GM23338 (cell line): ENCODE results near the gene LRRC8E. TPM values are rescaled to one million over a fixed set of nuclear protein-coding genes. Genes with fewer than 3 reads are reported as not detected.

Source experiments
- ATAC-seq: fragments of 200-7000 bp; cut with Tn5 transposase; 3 replicates; pipeline ENCODE4 v1.9.1; 2020
- DNase-seq: peaks from one replicate; pipeline ENCODE4 v3.0.0-alpha.2; 2015; ENCODE audit warnings: low spot score
- H2AFZ ChIP-seq: fragments of 200-600 bp; sonication (generic); 2 replicates; pipeline ENCODE4 v1.8.0; 2016; ENCODE audit warnings: antibody characterized with exemption, mild to moderate bottlenecking, moderate library complexity
- H3F3A ChIP-seq: fragments of 200-600 bp; sonication (generic); replicated peaks from 2 replicates; pipeline ENCODE4 v1.8.0; 2017; ENCODE audit warnings: antibody characterized with exemption, mixed run types, low read depth
- H3K27ac ChIP-seq: fragments of 200-600 bp; sonication (generic); 2 replicates; pipeline ENCODE4 v1.6.1; 2016; ENCODE audit warnings: low read depth
- H3K27me3 ChIP-seq: fragments of 200-600 bp; sonication (generic); 2 replicates; pipeline ENCODE4 v1.8.0; 2016; ENCODE audit warnings: mild to moderate bottlenecking, mixed run types, moderate library complexity; ENCODE audit not compliant: insufficient read depth
- H3K36me3 ChIP-seq: fragments of 200-600 bp; sonication (generic); 2 replicates; pipeline ENCODE4 v1.8.0; 2016; ENCODE audit warnings: mild to moderate bottlenecking; ENCODE audit not compliant: insufficient read depth
- H3K4me1 ChIP-seq: fragments of 200-600 bp; sonication (generic); 2 replicates; pipeline ENCODE4 v1.8.0; 2016; ENCODE audit warnings: mild to moderate bottlenecking, moderate library complexity; ENCODE audit not compliant: insufficient read depth
- H3K4me2 ChIP-seq: fragments of 200-600 bp; sonication (generic); 2 replicates; pipeline ENCODE4 v1.7.1; 2017; ENCODE audit warnings: mixed run types
- H3K4me3 ChIP-seq: fragments of 200-600 bp; sonication (generic); 2 replicates; pipeline ENCODE4 v1.6.1; 2016; ENCODE audit warnings: mixed run types
- H3K79me2 ChIP-seq: fragments of 200-600 bp; sonication (generic); replicated peaks from 2 replicates; pipeline ENCODE4 v1.8.0; 2017; ENCODE audit warnings: mild to moderate bottlenecking; ENCODE audit not compliant: insufficient read depth
- H3K9me2 ChIP-seq: fragments of 200-600 bp; sonication (generic); 2 replicates; pipeline ENCODE4 v1.8.0; 2017; ENCODE audit not compliant: insufficient read depth
- H4K20me1 ChIP-seq: fragments of 200-600 bp; sonication (generic); replicated peaks from 2 replicates; pipeline ENCODE4 v1.8.0; 2017; ENCODE audit warnings: mild to moderate bottlenecking; ENCODE audit not compliant: insufficient read depth
- H3K27ac Mint-ChIP-seq: 2 replicates; pipeline ENCODE4 v1.8.0; 2020; ENCODE audit warnings: inconsistent platforms, mild to moderate bottlenecking, moderate library complexity, mixed read lengths
- H3K27me3 Mint-ChIP-seq: 3 replicates; pipeline ENCODE4 v1.8.0; 2022; ENCODE audit warnings: low read depth, mild to moderate bottlenecking, moderate library complexity, mixed read lengths, inconsistent platforms; ENCODE audit not compliant: insufficient read depth, poor library complexity
- H3K36me3 Mint-ChIP-seq: 3 replicates; pipeline ENCODE4 v1.8.0; 2021; ENCODE audit warnings: low read depth, mild to moderate bottlenecking, inconsistent platforms, moderate library complexity, mixed read lengths
- H3K4me1 Mint-ChIP-seq: 3 replicates; pipeline ENCODE4 v1.8.0; 2020; ENCODE audit warnings: mild to moderate bottlenecking, inconsistent platforms, mixed read lengths
- H3K4me3 Mint-ChIP-seq: 3 replicates; pipeline ENCODE4 v1.8.0; 2021; ENCODE audit warnings: moderate library complexity, mild to moderate bottlenecking, inconsistent platforms, mixed read lengths
- H3K9me3 Mint-ChIP-seq: 3 replicates; pipeline ENCODE4 v1.8.0; 2020; ENCODE audit warnings: moderate library complexity, mild to moderate bottlenecking, inconsistent platforms, mixed read lengths
- CREB1 ChIP-seq: fragments of 250-450 bp; sonication (Bioruptor Pico); IDR thresholded peaks from 2 replicates; pipeline ENCODE4 v1.5.0; 2020; ENCODE audit warnings: low read depth, mild to moderate bottlenecking, moderate library complexity
- EZH2 ChIP-seq: fragments of 200-600 bp; sonication (generic); IDR thresholded peaks from one replicate; pipeline ENCODE4 v1.8.0; 2017; ENCODE audit warnings: antibody characterized with exemption, mild to moderate bottlenecking, low read depth; ENCODE audit not compliant: unreplicated experiment
- STAT1 ChIP-seq: IDR thresholded peaks from one replicate; pipeline ENCODE4 v1.6.1; 2016; ENCODE audit warnings: antibody characterized with exemption; ENCODE audit not compliant: unreplicated experiment
- polyA plus RNA-seq: library from polyadenylated mRNA; unstranded; fragments of >200 nt; fragmentation: Nextera tagmentation; extraction: Ambion mirVana; gene quantifications from 2 replicates; pipeline ENCODE4 v1.2.1, GENCODE V29; 2016
- total RNA-seq: library from RNA; depleted of rRNA; stranded (reverse); fragments of >200 nt; shearing (Covaris generic); gene quantifications from 2 replicates; pipeline ENCODE4 v1.2.3, GENCODE V29; 2014
- TF ChIP-seq, protein P1 (sequence below): fragments of 250-450 bp; sonication (Bioruptor Pico); IDR thresholded peaks from 2 replicates; pipeline ENCODE4 v1.5.0; 2020; ENCODE audit warnings: mild to moderate bottlenecking, moderate library complexity
- TF ChIP-seq, protein P2 (sequence below), 2 experiments: fragments of 200-600 bp in 1 of 2; sonication (generic) in 1 of 2; conservative IDR thresholded peaks; 2 replicates each; pipeline versions ENCODE4 v1.5.1 to v1.6.1; 2016 to 2017; ENCODE audit warnings: antibody characterized with exemption in 2 of 2, low read depth in 2 of 2, mild to moderate bottlenecking in 2 of 2, moderate library complexity in 1 of 2

The LRRC8E gene
- total and polyA plus RNA-seq, 2 experiments from 2014 or later: 0.29 to 4.8 TPM

DNA sequence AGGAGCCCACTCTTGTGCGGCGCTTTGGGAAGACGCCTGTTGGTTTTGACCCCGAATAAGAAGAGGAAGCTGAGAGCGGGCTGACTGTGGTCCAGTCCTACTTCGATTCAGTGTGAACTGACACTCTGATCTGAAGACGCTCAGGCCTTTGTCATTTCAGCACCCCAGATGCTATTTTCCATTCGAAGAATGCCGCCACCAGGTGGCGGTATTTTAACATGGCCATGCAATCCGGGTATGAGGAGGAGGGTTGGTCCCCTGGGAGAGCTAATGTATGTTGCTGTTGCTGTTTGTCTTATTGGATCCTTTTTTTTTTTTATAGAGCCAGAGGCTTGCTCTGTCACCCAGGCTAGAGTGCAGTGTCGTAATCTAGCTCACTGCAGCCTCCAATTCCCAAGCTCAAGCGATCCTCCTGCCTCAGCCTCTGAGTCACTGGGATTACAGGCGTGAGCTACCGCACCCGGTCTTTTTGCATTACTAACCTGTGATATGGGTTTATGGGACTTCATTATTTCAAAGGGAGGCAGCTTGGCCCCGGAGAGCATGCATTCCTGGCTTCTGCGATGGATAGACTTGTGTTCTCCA lies 56.0 kb downstream of the LRRC8E start:
- peak overlapping the region; percentile 79 for H3K4me2 ChIP-seq
- DNase-seq: peak; percentile 94
- H3K27ac ChIP-seq: peak overlapping the region; percentile 90
- peaks cover 13% of the 10 kb centered on the region; the same call in 2 of the 3 replicates for H3K4me1 Mint-ChIP-seq
- H3K79me2 ChIP-seq: peaks cover 46% of the 10 kb centered on the region
- H3K36me3 Mint-ChIP-seq: peaks cover 52% of the 10 kb centered on the region
- H3K27ac Mint-ChIP-seq: peak overlapping the region; percentile 100
- peaks cover 5% of the 10 kb centered on the region; the same call in 1 of the 2 replicates for H3K36me3 ChIP-seq
- H2AFZ ChIP-seq: no peak overlapping the region
- H3K4me3 Mint-ChIP-seq: peak overlapping the region; percentile 94
- peaks cover 14% of the 10 kb centered on the region for H3K9me3 Mint-ChIP-seq
- H3K27me3 ChIP-seq: no peaks in the 10 kb centered on the region
- H3K9me2 ChIP-seq: no peaks in the 10 kb centered on the region
- H3K27me3 Mint-ChIP-seq: peaks cover 18% of the 10 kb centered on the region
- H3K4me3 ChIP-seq: peak overlapping the region; percentile 57
- no peaks in the 10 kb centered on the region; the same call in 1 of the 2 replicates for H3K4me1 ChIP-seq
- ATAC-seq: peak; percentile 61
- peaks cover 10% of the 10 kb centered on the region; the same call in 1 of the 2 replicates for H4K20me1 ChIP-seq
- peaks cover 6% of the 10 kb centered on the region; the same call in 1 of the 2 replicates for H3F3A ChIP-seq
- no peak for TF ChIP-seq STAT1
- TF ChIP-seq, protein P1, sequence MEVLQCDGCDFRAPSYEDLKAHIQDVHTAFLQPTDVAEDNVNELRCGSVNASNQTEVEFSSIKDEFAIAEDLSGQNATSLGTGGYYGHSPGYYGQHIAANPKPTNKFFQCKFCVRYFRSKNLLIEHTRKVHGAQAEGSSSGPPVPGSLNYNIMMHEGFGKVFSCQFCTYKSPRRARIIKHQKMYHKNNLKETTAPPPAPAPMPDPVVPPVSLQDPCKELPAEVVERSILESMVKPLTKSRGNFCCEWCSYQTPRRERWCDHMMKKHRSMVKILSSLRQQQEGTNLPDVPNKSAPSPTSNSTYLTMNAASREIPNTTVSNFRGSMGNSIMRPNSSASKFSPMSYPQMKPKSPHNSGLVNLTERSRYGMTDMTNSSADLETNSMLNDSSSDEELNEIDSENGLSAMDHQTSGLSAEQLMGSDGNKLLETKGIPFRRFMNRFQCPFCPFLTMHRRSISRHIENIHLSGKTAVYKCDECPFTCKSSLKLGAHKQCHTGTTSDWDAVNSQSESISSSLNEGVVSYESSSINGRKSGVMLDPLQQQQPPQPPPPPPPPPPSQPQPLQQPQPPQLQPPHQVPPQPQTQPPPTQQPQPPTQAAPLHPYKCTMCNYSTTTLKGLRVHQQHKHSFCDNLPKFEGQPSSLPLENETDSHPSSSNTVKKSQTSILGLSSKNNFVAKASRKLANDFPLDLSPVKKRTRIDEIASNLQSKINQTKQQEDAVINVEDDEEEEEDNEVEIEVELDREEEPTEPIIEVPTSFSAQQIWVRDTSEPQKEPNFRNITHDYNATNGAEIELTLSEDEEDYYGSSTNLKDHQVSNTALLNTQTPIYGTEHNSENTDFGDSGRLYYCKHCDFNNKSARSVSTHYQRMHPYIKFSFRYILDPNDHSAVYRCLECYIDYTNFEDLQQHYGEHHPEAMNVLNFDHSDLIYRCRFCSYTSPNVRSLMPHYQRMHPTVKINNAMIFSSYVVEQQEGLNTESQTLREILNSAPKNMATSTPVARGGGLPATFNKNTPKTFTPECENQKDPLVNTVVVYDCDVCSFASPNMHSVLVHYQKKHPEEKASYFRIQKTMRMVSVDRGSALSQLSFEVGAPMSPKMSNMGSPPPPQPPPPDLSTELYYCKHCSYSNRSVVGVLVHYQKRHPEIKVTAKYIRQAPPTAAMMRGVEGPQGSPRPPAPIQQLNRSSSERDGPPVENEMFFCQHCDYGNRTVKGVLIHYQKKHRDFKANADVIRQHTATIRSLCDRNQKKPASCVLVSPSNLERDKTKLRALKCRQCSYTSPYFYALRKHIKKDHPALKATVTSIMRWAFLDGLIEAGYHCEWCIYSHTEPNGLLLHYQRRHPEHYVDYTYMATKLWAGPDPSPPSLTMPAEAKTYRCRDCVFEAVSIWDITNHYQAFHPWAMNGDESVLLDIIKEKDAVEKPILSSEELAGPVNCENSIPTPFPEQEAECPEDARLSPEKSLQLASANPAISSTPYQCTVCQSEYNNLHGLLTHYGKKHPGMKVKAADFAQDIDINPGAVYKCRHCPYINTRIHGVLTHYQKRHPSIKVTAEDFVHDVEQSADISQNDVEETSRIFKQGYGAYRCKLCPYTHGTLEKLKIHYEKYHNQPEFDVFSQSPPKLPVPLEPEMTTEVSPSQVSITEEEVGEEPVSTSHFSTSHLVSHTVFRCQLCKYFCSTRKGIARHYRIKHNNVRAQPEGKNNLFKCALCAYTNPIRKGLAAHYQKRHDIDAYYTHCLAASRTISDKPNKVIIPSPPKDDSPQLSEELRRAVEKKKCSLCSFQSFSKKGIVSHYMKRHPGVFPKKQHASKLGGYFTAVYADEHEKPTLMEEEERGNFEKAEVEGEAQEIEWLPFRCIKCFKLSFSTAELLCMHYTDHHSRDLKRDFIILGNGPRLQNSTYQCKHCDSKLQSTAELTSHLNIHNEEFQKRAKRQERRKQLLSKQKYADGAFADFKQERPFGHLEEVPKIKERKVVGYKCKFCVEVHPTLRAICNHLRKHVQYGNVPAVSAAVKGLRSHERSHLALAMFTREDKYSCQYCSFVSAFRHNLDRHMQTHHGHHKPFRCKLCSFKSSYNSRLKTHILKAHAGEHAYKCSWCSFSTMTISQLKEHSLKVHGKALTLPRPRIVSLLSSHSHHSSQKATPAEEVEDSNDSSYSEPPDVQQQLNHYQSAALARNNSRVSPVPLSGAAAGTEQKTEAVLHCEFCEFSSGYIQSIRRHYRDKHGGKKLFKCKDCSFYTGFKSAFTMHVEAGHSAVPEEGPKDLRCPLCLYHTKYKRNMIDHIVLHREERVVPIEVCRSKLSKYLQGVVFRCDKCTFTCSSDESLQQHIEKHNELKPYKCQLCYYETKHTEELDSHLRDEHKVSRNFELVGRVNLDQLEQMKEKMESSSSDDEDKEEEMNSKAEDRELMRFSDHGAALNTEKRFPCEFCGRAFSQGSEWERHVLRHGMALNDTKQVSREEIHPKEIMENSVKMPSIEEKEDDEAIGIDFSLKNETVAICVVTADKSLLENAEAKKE: no peak
- no peak for TF ChIP-seq CREB1 (CRISPR knock-in tag)
- TF ChIP-seq, protein P2, sequence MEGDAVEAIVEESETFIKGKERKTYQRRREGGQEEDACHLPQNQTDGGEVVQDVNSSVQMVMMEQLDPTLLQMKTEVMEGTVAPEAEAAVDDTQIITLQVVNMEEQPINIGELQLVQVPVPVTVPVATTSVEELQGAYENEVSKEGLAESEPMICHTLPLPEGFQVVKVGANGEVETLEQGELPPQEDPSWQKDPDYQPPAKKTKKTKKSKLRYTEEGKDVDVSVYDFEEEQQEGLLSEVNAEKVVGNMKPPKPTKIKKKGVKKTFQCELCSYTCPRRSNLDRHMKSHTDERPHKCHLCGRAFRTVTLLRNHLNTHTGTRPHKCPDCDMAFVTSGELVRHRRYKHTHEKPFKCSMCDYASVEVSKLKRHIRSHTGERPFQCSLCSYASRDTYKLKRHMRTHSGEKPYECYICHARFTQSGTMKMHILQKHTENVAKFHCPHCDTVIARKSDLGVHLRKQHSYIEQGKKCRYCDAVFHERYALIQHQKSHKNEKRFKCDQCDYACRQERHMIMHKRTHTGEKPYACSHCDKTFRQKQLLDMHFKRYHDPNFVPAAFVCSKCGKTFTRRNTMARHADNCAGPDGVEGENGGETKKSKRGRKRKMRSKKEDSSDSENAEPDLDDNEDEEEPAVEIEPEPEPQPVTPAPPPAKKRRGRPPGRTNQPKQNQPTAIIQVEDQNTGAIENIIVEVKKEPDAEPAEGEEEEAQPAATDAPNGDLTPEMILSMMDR (conservative IDR thresholded peaks at IDR 0.05; ENCODE audit: low read depth in 2 of 2): peak; percentile 85 to 90
- no peak for TF ChIP-seq EZH2
